ENCODE measurements around the gene MED13L.

MED13L gene

GRCh38 chr12:116277467-116278278 lies at the start of gene MED13L:
Gene MED13L (minus strand): TSS chr12:116277693. CDS start chr12:116277131, 562 bp downstream.
- DNase-seq = peak; percentile 93

GRCh38 chr12:116325336-116325664 lies 47.8 kb upstream of the MED13L start:
- peak; percentile 19 for DNase-seq

- no peak for DNase-seq
These were observed 47.3 kb upstream of the MED13L start for GRCh38 chr12:116324654-116325335.

DNA sequence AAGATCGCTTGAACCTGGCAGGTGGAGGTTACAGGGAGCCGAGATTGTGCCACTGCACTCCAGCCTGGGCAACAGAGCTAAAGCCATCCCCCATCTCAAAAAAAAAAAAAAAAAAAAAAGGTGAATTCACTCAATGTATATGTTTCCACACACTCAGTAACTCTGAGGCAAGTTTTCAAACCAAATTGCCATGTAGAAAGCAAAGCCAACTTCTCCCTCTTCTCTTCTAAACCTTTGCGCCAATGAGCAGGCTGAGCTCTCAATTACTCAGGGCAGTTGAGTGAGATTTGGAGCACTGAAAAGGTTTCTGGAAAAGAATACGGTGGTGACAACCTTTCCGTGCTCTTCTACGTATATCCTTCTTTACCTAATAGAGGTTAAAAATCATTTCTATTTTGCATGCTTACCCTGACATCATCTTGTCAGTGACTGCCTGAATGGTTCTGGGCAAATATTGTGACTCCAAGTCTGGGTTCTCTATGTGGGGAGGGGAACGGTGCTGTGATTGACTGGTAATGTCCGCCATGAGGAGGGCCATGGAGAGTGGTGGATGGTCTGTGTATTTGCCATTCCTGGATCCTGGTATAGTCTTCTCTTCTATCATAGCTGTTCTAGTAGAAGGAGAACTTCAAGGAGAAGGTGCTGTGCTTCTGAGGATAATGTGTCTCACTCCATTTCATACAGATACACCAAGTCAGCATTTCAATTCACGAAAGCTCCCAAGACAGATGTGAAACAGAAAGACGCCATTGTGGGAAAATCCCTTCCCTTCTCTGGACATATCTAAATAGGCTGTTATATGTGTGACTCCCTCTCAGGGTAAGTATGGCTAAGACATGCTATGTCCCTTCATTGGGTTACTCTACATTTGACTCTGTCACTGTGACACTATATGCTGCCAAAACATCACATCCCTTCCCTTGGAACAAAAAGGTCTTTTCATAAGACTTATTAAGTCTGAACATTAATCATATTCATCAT lies 46.2 kb upstream of the MED13L start:
- no peak for DNase-seq

DNA sequence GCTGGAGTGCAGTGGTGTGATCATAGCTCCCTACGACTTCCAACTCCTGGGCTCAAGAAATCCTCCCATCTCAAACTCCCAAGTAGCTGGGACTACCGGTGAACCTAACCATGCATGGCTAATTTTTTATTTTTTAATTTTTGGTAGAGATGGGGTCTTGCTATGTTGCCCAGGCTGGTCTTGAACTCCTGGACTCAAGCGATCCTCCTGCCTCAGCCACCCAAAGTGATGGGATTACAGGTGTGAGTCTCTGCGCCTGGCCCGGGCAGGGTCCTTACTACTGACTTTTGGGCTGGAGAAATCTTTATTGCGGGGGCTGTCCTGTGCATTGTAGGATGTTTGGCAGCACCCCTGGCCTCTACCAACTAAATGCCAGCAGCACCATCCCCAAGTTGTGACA lies 44.4 kb upstream of the MED13L start:
- no peak for DNase-seq

DNA sequence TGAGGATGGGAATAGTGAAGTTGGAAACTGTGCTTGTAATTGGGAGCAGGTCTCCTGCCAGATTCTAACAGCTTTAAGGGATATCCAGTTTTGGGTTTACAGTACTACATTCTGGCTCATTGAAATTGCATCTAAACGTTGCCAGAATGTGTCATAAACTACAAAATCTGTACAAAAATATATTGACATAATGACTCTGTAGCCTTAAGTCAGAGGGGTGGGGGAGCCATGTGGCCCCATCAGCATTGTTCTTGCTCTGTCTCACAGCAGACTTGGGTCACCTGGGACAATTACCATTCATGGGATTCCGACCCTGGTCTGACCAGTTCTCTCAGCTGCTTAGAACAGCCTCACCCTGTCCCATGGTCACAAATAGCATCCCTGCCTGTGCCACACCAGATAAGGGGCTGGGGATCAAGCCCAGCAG lies 43.3 kb upstream of the MED13L start:
- DNase-seq = no peak

DNA sequence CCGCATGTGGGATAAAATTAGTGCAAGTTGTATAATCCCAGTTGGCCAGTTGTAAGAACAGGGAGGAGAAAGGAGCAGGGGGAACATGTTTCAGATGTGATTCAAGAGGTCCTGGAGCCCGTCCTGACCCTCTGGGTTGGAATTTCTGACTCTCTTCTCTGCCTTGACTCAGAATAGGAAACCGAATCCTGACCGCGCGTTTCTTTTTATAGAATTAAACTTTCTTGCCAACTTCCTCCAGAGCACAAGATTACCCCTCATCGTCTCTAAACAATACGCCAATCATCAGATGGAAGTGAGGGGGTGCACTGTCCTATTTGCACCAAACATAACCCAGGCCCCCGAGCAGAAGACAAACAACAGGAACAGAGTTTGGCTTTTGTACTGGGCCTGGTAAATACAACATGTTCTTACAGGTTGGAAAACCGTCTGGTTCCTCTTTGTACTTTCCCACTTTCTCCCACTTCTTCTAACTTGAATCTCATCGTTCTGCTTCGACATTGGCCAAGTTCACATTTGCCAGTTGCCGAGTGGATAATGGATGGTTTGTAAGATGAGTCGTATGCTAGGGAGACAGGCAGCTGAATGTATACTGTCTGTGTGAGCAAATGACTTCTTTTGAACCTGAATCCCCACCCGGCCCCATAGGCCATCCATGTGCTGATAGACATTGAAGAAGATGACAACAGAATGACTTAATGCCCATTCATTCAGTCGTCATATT lies 42.6 kb upstream of the MED13L start:
- DNase-seq = peak; percentile 20

- no peak for DNase-seq
These were observed 41.9 kb upstream of the MED13L start for GRCh38 chr12:116319233-116319897.

DNA sequence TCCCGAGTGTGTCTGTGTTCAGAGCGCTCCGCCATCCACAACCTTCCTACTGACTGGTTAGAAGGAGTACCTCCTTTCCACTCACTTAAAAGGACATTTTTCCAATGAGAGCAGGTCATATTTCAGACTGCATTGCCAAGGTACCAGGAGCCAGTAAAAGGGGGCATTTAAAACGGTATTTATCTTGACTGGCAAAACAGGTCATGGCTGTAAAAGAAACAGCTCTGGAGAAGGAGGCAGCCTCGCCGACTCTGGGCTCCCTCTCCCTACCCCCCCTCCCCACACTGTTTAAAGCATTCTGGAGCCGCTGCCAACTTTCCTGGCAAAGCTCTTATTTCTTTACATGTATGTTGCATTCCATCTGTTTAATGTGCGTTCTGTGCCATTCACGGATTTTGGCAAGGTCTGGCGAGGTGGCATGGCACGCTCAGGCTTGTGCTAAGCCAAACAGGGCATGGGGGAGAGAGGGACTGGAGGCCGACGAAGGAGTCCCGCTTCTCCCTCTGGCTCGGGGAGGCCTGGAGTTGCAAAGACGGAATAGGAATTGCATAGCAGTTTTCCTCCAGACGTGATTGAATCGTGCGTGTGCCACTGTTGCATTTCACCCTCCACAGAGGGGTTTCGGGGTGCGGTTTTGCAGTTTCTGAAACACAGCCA lies 41.2 kb upstream of the MED13L start:
- DNase-seq = no peak

DNA sequence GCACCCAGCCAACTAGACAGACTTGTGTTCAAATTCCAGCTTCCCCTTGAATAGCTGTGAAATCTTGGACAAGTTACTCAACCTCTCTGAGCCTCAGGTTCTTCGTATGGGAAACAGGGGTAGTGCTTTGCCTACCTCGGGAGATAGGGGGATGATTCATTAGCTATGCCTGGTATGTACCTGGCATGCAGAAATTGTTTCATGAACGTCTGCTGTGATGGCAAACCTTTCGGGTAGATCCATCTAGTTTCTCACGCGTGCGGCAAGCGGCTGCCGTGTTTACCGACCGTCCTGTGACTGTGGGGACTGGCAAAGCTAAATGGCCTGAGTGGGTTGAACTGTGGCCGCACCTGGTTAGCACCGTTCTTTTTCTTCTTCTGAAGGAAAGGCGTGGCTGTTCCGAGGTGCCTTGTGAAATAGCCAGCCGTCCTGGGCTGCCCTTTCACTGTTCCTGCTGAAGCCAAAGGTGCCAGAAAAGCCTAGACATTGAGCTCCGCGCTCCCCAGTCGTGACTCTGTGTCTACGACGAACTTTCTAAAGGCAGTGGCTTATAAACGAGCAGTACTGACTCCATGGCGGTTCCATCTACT lies 40.6 kb upstream of the MED13L start:
- no peak for DNase-seq

- DNase-seq = no peak
These were observed 39.6 kb upstream of the MED13L start for GRCh38 chr12:116317139-116317538.

DNA sequence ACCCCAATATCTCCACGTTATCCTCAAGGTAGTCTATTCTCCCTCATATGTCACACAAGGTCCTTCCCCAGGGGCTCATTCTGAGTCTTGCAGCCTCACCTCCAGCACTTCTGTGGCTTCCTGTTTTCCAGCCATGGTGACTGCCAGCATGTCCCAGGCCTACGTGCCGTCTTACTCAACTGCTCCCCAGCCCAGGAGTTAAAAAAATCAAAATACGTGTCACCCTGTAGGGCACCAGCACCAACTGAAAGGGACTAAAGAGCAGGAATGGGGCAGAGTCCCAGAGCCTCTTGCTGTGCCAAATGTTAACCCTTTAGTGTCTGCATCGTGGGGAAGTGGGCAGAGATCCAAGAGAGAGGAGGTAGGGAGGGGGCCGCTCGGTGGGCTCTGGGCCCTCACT lies 37.0 kb upstream of the MED13L start:
- peak; percentile 32 for DNase-seq

GRCh38 chr12:116313194-116313927 lies 35.9 kb upstream of the MED13L start:
- no peak for DNase-seq

- DNase-seq = no peak
These were observed 32.6 kb upstream of the MED13L start for GRCh38 chr12:116310082-116310481.

- no peak for DNase-seq
These were observed 31.9 kb upstream of the MED13L start for GRCh38 chr12:116309343-116309742.

GRCh38 chr12:116308647-116309046 lies 31.2 kb upstream of the MED13L start:
- DNase-seq = no peak

GRCh38 chr12:116306968-116307367 lies 29.5 kb upstream of the MED13L start:
- DNase-seq = no peak

GRCh38 chr12:116306506-116306905 lies 29.0 kb upstream of the MED13L start:
- no peak for DNase-seq

DNA sequence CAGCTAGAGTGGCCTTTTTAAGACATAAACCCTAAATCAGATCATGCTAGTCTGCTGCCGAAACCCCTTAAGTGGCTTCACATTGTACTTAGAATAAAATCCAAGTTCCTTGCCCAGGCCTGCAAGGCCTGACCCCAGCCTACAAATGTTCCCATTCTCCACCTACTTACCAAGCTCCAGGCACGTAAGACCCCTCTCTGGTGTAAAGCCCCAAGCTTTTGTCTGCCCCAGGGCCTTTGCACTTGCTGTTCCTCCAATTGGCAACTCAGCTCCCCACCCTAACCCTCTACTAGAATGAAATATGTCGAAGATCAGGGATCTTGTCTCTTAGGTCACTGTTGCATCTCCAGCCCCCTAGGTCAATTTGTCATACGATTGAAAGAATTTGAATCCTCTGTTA lies 27.1 kb upstream of the MED13L start:
- no peak for DNase-seq

- DNase-seq = no peak
These were observed 26.4 kb upstream of the MED13L start for GRCh38 chr12:116303929-116304328.

All from CD4-positive, alpha-beta T cell treated with Interleukin-15 for 1 hour (primary cell).